ENCODE results near the gene ARHGEF28.

Gene ARHGEF28

DNA sequence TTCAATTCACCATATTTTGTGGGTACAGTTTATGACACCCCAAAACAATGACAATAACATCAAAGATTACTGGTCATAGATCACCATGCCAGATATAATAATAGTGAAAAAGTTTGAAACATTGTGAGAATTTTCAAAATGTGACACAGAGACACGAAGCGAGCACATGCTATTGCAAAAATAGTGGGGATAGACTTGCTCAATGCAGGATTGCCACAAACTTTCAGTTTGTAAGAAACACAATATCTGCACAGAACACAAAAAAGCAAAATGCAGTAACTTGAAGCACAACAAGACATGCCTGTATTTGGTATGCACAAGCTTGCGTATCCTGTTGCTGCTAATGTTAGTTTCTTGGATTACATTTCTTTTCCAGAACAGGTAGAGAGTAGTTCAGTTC lies 35.8 kb downstream of the ARHGEF28 start:
- no peak for DNase-seq (ENCODE audit: low read depth)
- H3K4me3 ChIP-seq (ENCODE audit: control insufficient read depth, low read depth, low read length), result no peak overlapping the region
- TF ChIP-seq, protein P1, sequence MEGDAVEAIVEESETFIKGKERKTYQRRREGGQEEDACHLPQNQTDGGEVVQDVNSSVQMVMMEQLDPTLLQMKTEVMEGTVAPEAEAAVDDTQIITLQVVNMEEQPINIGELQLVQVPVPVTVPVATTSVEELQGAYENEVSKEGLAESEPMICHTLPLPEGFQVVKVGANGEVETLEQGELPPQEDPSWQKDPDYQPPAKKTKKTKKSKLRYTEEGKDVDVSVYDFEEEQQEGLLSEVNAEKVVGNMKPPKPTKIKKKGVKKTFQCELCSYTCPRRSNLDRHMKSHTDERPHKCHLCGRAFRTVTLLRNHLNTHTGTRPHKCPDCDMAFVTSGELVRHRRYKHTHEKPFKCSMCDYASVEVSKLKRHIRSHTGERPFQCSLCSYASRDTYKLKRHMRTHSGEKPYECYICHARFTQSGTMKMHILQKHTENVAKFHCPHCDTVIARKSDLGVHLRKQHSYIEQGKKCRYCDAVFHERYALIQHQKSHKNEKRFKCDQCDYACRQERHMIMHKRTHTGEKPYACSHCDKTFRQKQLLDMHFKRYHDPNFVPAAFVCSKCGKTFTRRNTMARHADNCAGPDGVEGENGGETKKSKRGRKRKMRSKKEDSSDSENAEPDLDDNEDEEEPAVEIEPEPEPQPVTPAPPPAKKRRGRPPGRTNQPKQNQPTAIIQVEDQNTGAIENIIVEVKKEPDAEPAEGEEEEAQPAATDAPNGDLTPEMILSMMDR (IDR thresholded peaks at IDR 0.05; ENCODE audit: control insufficient read depth, insufficient read depth, low read depth, low read length, missing control alignments), result no peak

DNA sequence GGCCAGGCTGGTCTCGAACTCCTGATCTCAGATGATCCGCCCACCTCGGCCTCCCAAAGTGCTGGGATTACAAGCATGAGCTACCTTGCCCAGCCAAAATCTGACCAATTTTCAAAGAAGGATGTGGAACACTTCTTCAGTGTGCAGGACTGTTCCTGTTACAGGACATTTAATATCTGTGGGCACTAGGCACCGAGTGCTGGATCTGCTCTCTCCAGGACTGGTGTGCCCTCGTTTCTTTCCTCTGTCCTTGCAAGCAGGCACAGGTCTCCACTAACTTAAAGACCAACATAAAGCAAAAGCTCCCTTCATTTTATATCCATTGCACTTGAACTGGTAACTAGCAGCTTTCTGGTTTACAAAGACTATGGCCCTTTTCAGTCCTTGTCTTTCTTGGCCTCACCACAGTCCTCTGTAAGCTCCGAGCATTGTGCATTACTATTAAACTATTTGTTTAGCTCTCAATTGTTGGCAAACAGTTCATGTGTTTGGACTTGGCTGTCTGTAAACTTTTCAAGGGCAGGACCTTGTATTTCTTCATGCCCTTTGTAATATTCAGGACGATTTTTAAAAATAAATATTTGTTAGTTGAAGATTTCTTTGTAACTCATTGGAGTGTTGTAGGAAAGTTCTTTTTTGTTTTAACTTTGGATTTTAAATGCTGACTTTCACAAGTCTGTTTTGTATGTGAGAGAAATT lies 37.3 kb downstream of the ARHGEF28 start:
- TF ChIP-seq, protein P1 (IDR thresholded peaks at IDR 0.05; ENCODE audit: control insufficient read depth, insufficient read depth, low read depth, low read length, missing control alignments), result no peak
- DNase-seq (ENCODE audit: low read depth), result no peak
- no peak overlapping the region for H3K4me3 ChIP-seq (ENCODE audit: control insufficient read depth, low read depth, low read length)

DNA sequence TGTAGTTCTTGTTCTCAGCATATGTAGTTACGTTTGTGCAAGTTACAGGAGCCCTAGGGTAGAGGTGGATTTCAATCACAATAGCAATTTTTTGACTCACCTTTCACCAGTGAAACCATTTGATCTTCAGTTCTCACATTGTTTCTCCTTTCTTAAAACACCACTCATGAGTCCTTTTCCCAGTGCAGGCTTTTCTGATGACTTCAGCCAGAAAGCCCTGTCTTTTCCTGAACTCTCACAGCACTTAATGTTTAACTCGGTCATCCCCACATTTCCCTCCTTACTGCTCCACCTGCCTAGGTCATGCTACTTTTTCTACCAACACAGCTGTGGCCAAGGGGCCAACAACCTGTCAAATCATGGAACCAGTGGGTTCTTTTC lies 37.9 kb downstream of the ARHGEF28 start:
- no peak for DNase-seq (ENCODE audit: low read depth)
- TF ChIP-seq, protein P1 (IDR thresholded peaks at IDR 0.05; ENCODE audit: control insufficient read depth, insufficient read depth, low read depth, low read length, missing control alignments), result no peak

DNA sequence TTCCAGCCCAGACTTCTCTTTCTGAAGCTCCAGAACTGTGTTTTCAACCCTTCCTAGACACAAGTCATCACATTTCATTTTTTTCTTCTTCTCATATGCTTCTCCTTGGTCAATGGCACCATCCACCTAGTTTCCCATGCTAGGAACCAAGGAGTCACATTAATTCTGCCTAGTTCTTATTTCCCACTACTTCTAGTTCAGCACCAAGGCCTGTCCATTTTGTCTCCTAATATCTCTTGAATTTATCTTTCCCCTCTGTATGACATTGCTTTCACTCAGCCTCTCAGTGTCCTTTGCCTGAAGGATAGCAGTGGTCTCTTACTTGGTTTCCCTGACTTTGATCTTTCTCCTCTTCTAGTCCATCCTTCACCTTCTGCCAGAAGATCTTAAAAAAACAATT lies 38.8 kb downstream of the ARHGEF28 start:
- DNase-seq (ENCODE audit: low read depth), result no peak
- no peak overlapping the region for H3K4me3 ChIP-seq (ENCODE audit: control insufficient read depth, low read depth, low read length)
- TF ChIP-seq, protein P1 (IDR thresholded peaks at IDR 0.05; ENCODE audit: control insufficient read depth, insufficient read depth, low read depth, low read length, missing control alignments), result no peak

More for the DNA sequence above, 37.9 kb downstream of the ARHGEF28 start:
- H3K4me3 ChIP-seq (ENCODE audit: control insufficient read depth, low read depth, low read length), result no peak overlapping the region

DNA sequence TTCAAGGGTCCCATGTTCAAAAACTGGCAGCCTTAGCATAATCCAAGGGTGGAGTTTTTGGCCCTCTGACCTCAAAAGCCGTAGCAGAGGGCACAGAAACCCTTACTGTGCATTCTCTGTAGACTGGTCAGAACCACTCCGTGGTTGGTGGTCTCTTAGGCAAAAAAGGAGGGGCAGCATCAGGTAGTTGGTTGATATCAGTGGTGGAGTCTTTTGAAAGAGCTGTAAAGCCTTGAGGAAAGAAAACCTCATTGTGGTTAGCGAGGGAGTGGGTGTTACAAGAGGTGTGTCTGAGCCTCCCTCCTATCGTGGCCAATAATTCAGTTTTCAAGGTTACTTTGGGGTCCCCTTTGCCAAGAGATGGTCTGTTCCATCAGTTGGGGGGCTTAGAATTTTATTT lies 40.9 kb downstream of the ARHGEF28 start:
- TF ChIP-seq, protein P1 (IDR thresholded peaks at IDR 0.05; ENCODE audit: control insufficient read depth, insufficient read depth, low read depth, low read length, missing control alignments), result no peak
- H3K4me3 ChIP-seq (ENCODE audit: control insufficient read depth, low read depth, low read length), result no peak overlapping the region
- DNase-seq (ENCODE audit: low read depth), result no peak

DNA sequence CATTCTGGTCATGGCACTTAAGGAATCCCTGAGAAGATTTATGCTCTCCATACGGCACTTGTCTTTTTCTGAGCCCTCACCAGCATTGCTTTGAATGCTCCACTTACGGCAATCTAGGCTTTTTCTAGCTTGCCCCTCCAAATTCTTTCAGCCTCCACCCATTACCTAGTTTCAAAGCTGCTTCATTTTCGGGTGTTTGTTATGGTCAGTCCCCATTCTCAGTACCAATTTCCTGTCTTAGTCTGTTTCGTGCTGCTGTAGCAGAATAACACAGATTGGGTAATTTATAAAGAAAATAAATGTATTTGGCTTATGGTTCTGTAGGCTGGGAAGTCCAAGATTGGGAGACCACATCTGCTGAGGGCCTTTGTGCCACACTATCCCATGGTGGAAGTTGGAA lies 42.0 kb downstream of the ARHGEF28 start:
- H3K4me3 ChIP-seq (ENCODE audit: control insufficient read depth, low read depth, low read length), result no peak overlapping the region
- TF ChIP-seq, protein P1 (IDR thresholded peaks at IDR 0.05; ENCODE audit: control insufficient read depth, insufficient read depth, low read depth, low read length, missing control alignments), result no peak
- DNase-seq (ENCODE audit: low read depth), result no peak
